ENCODE results near the gene GIMAP1. TPM values are rescaled to one million over a fixed set of nuclear protein-coding genes. Genes with fewer than 3 reads are reported as not detected.

GIMAP1 gene
- total and polyA plus RNA-seq, 2 of the 8 experiments (the other 6 are each of a cell fraction or from before 2014, with no cell fraction given): not detected

- TF ChIP-seq CHD7 (IDR thresholded peaks at IDR 0.05; ENCODE audit: insufficient replicate concordance, low read length): no peak
- no peak for TF ChIP-seq GTF2F1 (IDR thresholded peaks at IDR 0.05; ENCODE audit: borderline replicate concordance, low read depth, low read length)
- no peak for TF ChIP-seq KDM1A (IDR thresholded peaks at IDR 0.05; ENCODE audit: borderline replicate concordance, low read length)
- TF ChIP-seq CEBPB (IDR thresholded peaks at IDR 0.05; ENCODE audit: low read depth, low read length): no peak
- no peak for TF ChIP-seq JUN (IDR thresholded peaks at IDR 0.05; ENCODE audit: low read depth, low read length)
- no peak for TF ChIP-seq SRF (IDR thresholded peaks at IDR 0.05; ENCODE audit: low read depth, low read length)
- TF ChIP-seq SIX5 (IDR thresholded peaks at IDR 0.05; ENCODE audit: low read depth, low read length): no peak
- no peak for TF ChIP-seq SP4 (IDR thresholded peaks at IDR 0.05; ENCODE audit: low read length)
- TF ChIP-seq EP300 (IDR thresholded peaks at IDR 0.05; ENCODE audit: borderline replicate concordance in 1 of 2, low read depth in 2 of 2, low read length in 2 of 2): no peak
Measured at GRCh38 chr7:150727381-150727780, 11.0 kb downstream of the GIMAP1 start (continued).

Measured in H1 (cell line).